NCI-H345 treated with DMSO at 0.1 percent for 48 hours (cell line): Measurements from ENCODE around the gene HIGD2B.
"Not testable (repeated sequence)": the region's sequence is repeated elsewhere in the genome, so short reads cannot be mapped to it uniquely, and the experiment has no call there.

Experiments
- DNase-seq: peaks from one replicate; lab custom pipeline; 2025; ENCODE audit not compliant: unreplicated experiment; lab: John Stamatoyannopoulos, UW

HIGD2B gene

GRCh38 chr15:72680931-72681330 is 5.1 kb downstream of the HIGD2B start:
- DNase-seq = no peak

DNA sequence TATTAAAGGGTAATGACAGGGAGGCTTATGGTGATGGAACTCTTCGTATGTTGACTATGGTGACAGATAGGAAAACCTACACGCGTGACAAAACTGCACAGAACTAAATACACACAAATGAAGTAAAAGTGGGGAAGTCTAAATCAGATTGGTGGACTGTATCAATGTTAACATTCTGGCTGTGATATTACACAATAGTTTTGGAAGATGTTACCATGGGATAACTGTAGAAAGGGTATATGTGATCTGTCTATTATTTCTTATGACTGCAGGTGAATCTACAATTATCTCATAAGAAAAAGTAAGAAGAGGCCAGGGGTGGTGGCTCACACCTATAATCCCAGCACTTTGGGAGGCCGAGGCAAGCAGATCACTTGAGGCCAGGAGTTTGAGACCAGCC is 9.1 kb downstream of the HIGD2B start:
- no peak for DNase-seq

GRCh38 chr15:72671525-72671924 is 14.5 kb downstream of the HIGD2B start:
- DNase-seq = no peak

DNA sequence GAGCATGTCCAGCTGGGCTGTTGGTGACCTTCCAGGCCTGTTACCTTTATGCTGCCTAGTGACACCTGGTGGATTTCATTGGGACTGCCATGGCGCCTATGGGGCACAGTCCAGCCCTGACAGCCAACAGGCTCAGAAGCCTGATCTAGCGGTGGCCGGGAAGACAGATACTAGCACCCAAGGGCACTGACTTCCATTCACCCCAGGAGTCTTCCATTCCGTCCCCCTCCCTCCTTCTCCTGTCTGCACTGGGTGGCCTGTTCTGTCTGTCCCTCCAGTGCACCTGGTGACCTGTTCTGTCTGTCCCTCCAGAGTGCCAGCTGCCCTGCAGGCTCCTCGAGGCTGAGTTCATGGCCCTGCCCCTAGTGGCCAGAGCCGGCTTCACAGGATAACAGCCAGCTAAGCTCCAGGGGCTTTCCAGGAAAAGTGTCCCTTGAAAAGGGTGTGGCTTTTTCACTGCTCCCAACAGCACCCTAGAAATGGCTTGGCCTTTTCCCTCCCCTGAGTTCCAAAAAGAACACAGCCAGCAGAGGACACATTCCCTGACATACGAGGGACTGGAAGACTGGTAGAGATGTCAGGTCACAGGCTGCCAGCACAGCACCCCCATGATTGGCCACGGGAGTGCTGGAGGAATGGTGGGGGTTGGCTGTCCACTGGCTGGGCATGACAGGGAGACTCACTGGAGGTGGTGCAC is 15.2 kb downstream of the HIGD2B start:
- DNase-seq = not testable (repeated sequence)

- DNase-seq = not testable (repeated sequence)
Measured at GRCh38 chr15:72669803-72670202, 16.2 kb downstream of the HIGD2B start.

GRCh38 chr15:72665706-72666105 is 20.3 kb downstream of the HIGD2B start:
- not testable (repeated sequence) for DNase-seq

GRCh38 chr15:72663931-72664330 is 22.1 kb downstream of the HIGD2B start:
- DNase-seq = not testable (repeated sequence)

- not testable (repeated sequence) for DNase-seq
Measured at GRCh38 chr15:72661081-72661480, 24.9 kb downstream of the HIGD2B start.

GRCh38 chr15:72656014-72656413 is 30.0 kb downstream of the HIGD2B start:
- DNase-seq = not testable (repeated sequence)

DNA sequence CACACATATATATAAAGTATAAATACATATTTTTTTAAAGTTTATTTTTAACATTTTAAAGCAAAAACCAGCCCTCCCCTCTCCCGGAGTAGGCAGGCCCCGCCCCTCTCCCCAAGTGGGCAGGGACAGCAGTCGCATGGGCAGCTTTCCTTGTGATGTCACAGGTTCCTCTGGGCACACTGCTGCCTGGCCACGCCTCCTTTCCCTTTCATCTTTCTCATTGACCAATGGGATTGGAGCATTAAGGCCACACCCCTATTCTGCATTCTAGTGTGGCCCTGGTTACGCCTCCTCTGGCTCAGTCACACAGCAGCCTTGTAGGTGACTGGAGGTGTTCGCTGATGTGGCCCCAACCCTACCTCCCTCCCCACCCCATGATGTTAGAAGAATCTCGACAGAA is 31.6 kb downstream of the HIGD2B start, which contains the start of gene GOLGA6B:
Gene GOLGA6B (plus strand): TSS at position 301 of the 400 bp plus-strand sequence. CDS start 41 bp downstream, at position 342.
- not testable (repeated sequence) for DNase-seq

DNA sequence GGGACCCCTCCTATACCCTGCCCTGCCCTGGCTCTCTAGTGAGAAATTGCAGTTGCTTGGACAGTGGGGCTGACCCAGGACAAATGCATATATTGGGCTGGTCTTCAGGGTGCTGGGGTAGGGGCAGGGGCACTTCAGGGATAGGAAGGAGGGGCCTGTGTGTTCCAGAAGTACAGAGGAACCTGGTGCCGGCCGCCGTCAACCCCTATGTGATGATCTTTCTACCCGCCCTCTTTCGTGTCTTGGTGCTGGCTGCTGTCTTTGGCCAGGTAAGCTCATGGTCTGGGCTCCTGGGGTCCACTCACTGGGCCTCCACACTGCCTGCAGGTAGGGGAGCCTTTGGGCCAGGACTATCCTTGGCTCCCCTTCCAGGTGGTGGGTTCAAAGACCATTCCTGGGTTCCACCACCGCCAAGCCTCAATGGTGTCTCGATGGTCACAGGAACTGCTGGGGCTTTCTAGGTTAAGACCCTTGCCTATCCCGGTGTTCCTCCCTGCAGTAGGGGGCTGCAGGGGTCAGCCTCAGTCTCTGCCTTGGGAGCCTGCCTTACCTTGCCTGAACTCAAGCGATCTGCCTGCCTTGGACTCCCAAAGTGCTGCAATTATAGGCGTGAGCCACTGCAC is 37.2 kb downstream of the HIGD2B start:
- not testable (repeated sequence) for DNase-seq

DNA sequence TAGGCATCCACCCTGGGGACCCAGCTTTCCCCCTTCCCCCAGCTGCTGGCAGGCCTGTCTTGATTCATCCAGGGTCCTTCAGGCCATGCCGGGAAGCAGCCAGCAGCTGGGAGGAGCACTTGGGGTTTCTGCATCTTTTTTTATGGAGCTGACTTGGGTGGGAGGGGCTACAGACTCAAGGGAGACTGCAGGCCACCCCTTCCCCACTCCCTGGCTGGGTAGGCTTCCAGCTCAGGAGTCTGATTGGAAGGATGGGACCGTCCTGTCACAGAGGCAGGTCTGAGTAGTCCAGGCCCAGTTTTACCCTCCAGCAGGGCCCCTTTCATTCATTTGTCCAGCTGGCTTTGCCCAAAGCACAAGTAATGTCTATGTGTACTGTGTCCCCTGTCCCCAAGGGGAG is 43.7 kb downstream of the HIGD2B start:
- not testable (repeated sequence) for DNase-seq

GRCh38 chr15:72639759-72640483 is 46.1 kb downstream of the HIGD2B start:
- not testable (repeated sequence) for DNase-seq

DNA sequence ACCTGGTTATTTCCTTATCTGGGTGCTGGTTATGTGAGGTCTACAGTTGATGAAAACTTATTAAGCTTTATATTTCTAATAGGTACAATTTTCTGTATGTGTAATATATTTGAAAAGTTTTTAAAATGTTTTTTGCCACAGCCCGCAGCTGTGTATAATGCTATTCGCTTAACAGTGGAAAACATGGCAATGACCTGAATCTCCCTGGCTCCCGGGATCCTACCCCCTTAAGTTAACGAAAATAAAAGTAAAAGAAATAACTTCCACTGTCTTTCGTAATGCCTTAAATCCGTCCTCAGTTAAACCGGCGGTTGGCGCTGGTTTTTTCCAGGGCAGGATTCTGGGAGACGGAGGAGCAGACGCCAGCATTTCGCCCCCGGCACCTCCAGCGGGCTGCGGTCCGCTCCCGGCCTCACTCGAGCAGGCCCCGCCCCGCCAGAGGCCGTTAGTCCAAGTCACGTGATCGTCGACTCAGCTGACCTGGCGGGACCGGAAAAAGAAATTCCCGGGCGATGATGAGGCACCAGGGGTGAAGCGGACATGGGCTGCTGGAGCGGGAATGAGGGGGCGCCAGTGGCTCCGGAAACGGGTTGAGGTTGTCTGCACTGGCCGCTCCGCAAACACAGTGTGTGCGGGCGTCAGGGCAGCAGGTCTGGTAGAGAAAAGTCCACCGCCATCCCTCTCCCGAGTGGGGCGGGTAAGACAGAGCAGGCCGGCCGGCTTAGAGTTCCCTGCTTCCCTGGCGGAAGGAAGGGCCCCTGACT is 49.3 kb downstream of the HIGD2B start:
- DNase-seq = not testable (repeated sequence)

GRCh38 chr15:72629068-72629570 is 56.9 kb downstream of the HIGD2B start:
- not testable (repeated sequence) for DNase-seq

GRCh38 chr15:72628249-72629067 is 57.5 kb downstream of the HIGD2B start:
- DNase-seq = not testable (repeated sequence)

- not testable (repeated sequence) for DNase-seq
Measured at GRCh38 chr15:72626153-72626552, 59.8 kb downstream of the HIGD2B start.
